NCI-H82 (cell line): ENCODE results near the gene GOLGA6L9.
"Not testable (repeated sequence)": the region's sequence is repeated elsewhere in the genome, so short reads cannot be mapped to it uniquely, and the experiment has no call there.

ENCODE experiments used
- DNase-seq: peaks from one replicate; lab custom pipeline; 2025; lab: John Stamatoyannopoulos, UW

Gene GOLGA6L9, protein sequence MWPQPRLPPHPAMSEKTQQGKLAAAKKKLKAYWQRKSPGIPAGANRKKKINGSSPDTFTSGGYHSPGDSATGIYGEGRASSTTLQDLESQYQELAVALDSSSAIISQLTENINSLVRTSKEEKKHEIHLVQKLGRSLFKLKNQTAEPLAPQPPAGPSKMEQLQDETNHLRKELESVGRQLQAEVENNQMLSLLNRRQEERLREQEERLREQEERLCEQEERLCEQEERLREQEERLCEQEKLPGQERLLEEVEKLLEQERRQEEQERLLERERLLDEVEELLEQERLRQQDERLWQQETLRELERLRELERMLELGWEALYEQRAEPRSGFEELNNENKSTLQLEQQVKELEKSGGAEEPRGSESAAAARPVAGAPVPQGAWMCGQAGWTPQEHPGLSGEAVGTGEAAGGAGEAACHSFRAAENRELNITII

GRCh38 chr15:82429693-82430092, at the start of gene GOLGA6L9:
Gene GOLGA6L9 (plus strand): TSS chr15:82429816. CDS start chr15:82430080, 264 bp downstream.
- not testable (repeated sequence) for DNase-seq

GRCh38 chr15:82381330-82381955, 48.2 kb upstream of the GOLGA6L9 start:
- DNase-seq, result not testable (repeated sequence)

- DNase-seq, result not testable (repeated sequence)
Measured at GRCh38 chr15:82387209-82387608, 42.4 kb upstream of the GOLGA6L9 start.

DNA sequence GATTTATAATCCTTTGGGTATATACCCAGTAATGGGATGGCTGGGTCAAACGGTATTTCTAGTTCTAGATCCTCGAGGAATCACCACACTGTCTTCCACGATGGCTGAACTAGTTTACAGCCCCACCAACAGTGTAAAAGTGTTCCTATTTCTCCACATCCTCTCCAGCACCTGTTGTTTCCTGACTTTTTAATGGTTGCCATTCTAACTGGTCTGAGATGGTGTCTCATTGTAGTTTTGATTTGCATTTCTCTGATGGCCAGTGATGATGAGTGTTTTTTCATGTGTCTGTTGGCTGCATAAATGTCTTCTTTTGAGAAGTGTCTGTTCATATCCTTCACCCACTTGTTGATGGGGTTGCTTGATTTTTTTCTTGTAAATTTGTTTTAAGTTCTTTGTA, 39.5 kb upstream of the GOLGA6L9 start:
- not testable (repeated sequence) for DNase-seq

DNA sequence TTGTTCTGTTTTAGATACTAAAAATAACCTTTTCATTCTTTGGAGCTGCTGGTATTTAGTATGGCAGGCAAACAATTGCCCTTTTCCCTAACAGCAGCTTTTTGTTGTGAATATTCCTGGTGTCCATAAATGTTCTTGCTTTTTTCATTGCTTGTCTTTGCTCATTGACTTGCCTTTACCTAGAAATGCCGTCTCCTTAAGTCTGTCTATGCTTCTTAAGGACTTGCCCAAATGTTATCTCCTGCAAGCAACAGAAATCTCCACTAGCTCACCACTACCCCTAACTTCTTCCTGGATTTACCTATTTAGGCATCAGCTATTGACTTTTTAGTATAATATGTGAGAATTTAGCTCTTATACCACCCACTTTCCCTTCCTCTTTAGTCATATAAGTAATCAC, 37.5 kb upstream of the GOLGA6L9 start:
- DNase-seq, result not testable (repeated sequence)

DNA sequence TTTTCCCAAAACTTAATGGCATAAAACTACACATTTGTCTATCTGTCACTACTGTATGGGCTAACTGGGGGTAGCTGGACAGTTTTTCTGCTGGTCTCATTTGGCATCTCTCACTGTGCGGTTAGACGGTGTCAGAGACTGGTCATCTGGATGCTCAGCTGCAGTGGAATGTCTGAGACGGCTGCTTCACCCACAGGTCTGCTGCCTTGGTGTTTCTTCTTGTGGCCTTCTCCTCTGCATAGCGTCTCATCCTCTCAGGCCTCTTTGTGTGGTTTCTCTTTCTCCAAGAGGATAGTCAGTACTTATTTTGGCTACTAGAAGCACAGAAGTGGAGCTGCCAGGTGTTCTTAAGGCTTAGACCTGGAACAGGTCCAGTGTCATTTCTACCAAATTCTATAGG, 35.9 kb upstream of the GOLGA6L9 start:
- no peak for DNase-seq

- not testable (repeated sequence) for DNase-seq
Measured at GRCh38 chr15:82395788-82396187, 33.8 kb upstream of the GOLGA6L9 start.

GRCh38 chr15:82397817-82398216, 31.8 kb upstream of the GOLGA6L9 start:
- no peak for DNase-seq

- DNase-seq, result no peak
Measured at GRCh38 chr15:82398785-82399184, 30.8 kb upstream of the GOLGA6L9 start.

DNA sequence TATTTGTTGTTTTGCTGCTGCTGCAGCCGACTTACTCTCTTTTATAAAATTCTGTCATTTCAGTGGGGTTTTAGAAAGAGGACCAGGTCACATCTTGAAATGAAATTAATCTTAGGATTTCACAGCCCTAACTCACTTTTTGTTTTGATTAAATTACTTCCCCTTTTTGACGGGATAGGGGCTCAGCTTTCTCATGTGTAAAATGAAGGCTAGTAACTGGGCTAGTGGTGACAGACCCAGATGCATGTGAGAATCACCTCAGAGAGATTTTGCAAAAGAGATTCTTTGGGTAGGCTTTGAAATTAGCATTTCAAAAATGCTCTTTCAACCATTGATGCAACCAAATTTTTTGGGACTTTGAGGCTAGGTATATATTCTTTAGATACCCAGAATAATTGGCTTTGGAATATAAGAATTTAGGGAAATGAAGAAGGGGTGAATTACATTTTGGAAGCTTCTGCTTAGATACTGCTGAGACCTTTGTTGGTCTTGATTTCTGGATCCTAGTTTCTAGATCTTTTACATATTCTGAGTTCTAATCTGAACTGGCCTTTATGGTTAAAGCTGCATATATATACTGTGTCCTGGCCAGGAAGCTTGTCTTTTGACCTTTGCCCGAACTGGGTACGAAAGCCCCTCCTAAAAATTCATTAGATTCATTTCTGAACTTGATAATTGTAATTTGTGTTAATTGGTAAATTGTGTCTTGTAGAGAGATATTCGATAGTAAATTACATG, 30.1 kb upstream of the GOLGA6L9 start:
- not testable (repeated sequence) for DNase-seq

- not testable (repeated sequence) for DNase-seq
Measured at GRCh38 chr15:82401918-82402317, 27.7 kb upstream of the GOLGA6L9 start.

- DNase-seq, result not testable (repeated sequence)
Measured at GRCh38 chr15:82402341-82402740, 27.3 kb upstream of the GOLGA6L9 start.

GRCh38 chr15:82406211-82406610, 23.4 kb upstream of the GOLGA6L9 start:
- DNase-seq, result not testable (repeated sequence)

- DNase-seq, result not testable (repeated sequence)
Measured at GRCh38 chr15:82410306-82410705, 19.3 kb upstream of the GOLGA6L9 start.

DNA sequence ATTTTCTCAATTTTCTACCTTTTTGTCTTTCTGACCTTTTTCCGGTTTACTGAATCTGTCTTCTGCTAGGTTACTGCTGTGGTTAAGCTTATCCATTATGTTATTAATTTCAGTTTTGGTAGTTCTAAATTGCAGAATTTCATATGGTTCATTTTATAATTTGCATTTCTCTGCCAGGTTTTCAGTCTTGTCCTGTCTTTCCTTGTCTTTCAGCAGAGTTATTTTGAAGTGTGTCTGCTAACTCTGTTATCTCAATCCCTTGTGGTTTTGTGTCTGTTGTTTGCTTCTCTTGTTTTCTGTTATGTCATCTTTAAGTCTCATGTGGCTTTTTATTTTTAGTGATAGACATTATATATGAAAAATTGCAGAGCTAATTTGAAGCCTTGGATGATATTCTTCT, 18.0 kb upstream of the GOLGA6L9 start:
- DNase-seq, result not testable (repeated sequence)

- not testable (repeated sequence) for DNase-seq
Measured at GRCh38 chr15:82414525-82415191, 15.0 kb upstream of the GOLGA6L9 start.

DNA sequence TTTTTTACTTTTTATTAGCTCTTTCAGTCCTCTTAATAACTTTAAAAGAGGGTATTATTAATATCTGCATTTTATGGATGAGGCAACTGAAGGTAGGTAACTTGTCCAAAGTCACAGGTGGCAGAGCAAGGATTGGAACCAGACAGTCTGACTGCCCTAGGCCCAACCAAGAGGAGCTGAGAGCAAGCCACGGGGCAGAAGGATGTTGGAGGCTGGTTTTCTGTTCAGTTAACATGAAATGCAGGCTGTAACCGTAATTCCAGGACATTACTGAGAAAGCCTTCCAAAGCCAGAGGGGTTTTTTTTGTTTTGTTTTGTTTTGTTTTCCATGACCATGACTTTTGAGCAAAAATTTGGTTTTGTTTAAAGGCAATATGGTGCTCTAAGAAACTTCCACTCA, 9.1 kb upstream of the GOLGA6L9 start:
- not testable (repeated sequence) for DNase-seq

GRCh38 chr15:82420966-82421365, 8.7 kb upstream of the GOLGA6L9 start:
- not testable (repeated sequence) for DNase-seq

DNA sequence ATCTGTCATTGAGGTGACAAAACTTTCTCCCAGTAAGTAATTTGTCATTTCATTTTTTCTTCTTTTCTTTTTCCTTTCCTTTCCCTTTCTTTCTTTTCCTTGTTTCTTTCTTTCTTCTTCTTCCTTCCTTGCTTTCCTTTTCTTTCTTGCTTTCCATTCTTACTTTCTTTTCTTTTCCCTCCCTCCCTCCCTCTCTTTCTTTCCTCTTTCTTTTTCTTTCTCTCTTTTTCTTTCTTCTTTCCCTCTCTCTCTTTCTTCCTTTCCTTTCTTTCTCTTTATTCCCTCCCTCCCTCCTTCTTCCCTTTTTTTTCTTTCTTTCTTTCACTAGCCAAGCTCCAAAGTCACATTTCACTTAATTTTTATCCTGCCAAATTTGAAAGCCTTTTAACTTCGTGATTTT, 2.5 kb upstream of the GOLGA6L9 start:
- not testable (repeated sequence) for DNase-seq

- not testable (repeated sequence) for DNase-seq
Measured at GRCh38 chr15:82445420-82445819, 15.8 kb downstream of the GOLGA6L9 start.

DNA sequence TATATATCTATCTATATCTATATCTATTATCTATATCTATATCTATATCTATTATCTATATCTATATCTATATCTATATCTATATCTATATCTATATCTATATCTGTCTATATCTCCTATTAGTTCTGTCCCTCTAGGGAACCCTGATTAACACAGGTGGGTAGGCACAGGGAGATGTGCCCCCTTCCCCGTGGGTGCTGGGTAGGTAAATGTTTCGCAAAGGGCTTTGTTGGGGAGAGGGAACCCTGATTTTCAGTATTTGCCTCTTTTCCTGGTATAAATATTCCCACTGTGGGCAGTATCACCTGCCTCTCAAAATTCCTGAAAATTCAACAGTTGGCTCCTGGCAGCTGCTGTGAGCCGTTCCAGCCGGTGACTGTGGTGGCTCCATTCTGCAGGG, 27.7 kb downstream of the GOLGA6L9 start:
- DNase-seq, result not testable (repeated sequence)

DNA sequence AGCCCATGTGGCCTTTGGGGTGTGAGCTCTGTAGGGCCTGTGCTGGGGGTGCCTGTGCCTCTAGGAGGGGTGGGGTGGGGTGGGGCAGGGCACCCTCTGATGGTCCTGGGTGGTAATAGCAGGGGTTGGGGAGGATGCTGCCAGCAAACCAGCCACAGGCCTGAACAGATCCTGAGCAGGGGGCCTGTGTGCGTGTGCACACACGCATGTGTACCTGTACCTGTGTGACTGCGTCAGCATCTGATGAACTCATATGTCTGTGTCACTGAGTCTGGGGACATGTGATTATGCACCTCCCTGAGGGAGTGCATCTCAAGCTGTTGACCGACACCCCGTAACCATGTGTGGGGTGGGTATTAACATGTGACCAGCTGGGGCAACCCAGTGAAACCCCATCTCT, 36.0 kb downstream of the GOLGA6L9 start:
- DNase-seq, result not testable (repeated sequence)
